ENCODE measurements around the gene SAP30L. TPM values are rescaled to one million over a fixed set of nuclear protein-coding genes. Genes with fewer than 3 reads are reported as not detected.

SAP30L gene
- total RNA-seq, 1 experiment from 2014 or later: 36.7 TPM

DNA sequence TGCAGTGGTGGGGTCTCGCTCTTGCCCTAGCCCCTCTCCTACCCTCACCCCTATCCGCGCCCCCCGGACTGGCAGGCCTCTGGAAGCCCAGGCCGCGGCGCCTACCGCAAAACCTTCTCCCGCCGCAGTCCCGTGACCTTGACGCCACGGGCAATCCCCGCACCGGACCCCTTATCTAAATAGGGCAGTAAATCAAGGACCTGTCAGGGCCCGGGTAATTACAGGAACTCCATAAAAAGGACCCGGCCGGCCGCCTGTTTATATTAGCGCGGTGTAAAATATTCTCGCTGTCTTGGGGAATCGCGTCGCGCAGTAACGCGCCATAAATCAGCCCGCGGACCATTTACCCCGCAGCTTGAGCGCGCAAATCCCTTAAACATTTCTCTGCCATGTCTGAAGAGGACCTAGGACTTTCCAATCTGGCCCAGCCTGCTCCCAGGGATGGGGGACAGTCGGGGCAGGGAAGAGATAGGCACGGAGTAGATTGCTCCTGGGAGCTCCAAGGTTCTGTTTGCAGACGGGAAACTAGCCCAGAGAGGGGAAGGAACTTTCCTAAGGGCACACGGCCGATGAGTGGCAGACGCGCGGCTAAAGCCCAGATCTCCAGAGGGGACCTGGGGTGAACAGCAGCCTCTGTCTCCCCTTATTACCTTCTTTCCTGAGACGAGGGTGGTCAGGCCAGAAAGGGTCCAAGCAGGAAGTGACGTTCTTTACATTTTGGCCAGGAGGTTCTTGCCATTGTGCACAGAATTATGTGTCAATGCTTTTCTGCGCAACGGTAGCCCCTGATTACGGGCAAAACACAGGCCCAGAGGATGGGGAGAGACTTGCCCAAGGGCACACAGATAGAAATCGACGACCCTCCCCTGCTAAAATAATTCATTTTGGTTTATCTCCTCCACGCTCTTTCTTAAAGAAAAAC, 37.0 kb downstream of the SAP30L start:
- Histone ChIP-seq H3K4me3 (no peak overlapping the region), H3K36me3 (no peaks in the 10 kb centered on the region), H3K4me1 (replicated peaks) (peaks cover 15% of the 10 kb centered on the region), H3K27ac (no peak overlapping the region), H3K9me3 (replicated peaks) (no peaks in the 10 kb centered on the region), H3K27me3 (replicated peaks) (peaks cover 100% of the 10 kb centered on the region)
- DNase-seq (ENCODE audit: low read depth in 1 of 2, low spot score in 2 of 2): no peak

DNA sequence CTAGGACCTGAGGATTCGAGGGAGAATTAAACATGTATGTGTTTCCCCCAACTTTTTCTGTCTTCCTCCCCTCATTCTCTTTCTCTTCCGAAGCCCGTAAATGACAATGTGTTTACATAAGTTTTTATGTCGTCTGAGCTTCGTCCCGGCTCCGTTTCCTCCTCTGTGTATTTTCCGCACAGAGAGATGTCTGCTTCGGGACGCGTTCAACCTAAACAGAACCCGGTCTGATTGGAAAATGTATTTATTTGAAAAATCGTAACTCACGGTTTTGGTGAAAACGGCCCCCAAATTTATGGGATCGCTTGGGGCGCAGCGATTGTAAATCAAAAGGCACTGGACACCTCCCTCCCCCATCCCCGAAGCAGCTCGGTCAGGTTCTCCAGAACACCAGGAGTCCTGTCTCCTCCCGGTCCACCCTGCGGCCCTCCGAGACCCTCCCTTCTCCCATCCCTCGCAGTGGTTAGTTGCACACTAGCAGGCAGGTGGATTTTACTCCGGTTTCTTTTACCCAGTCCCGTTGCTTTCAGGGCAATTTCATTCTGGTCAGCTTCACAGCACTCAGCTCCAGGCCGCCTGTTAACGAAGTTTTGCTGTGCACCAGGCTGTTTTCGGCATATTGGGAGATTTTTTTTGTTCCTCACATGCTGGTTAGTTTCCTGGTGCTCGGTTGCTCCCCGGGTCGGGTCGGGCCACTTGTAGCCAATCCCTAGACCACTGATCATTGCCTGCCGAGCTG, 38.0 kb downstream of the SAP30L start:
- H3K4me1 ChIP-seq (replicated peaks): peaks cover 12% of the 10 kb centered on the region
- H3K4me3 ChIP-seq: no peak overlapping the region
- H3K27ac ChIP-seq: no peak overlapping the region
- DNase-seq (ENCODE audit: low read depth in 1 of 2, low spot score in 2 of 2): no peak
- H3K9me3 ChIP-seq (replicated peaks): no peaks in the 10 kb centered on the region
- no peaks in the 10 kb centered on the region for H3K36me3 ChIP-seq
- H3K27me3 ChIP-seq (replicated peaks): peaks cover 97% of the 10 kb centered on the region

DNA sequence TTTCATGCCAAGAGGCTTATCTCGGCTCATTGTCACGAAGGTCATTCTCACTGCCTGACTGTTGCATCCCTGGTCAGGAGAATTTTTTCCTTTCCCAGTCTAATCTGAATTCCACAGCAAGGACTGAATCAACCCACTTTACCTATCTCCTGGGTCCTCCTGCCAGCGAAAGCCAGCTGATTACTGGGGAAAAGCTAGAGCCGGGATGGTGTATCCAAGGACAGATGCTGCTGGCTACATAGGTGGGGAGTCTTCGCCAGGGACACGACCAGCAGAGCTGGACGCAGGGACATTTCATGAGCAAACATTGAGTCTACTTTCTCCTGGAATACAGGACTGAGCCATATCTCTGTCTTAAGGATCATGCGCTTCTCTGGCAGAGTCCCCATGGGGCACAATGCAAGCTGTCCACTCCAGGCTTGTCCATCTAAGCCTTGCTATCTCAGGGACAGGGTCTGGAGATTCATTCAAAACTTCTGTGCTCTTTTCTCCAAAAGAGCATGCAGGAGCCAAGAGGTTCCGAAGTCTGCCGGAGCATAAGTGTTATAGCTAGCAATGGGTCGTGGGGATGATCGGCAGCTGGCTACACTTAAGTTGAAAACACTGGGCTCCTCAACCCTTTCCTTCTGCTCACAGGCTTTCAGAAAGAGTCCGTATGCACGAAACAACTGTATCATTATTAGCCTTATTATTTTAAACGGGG, 38.7 kb downstream of the SAP30L start:
- Histone ChIP-seq H3K9me3 (replicated peaks) (no peaks in the 10 kb centered on the region), H3K36me3 (no peaks in the 10 kb centered on the region), H3K4me3 (no peak overlapping the region), H3K27ac (no peak overlapping the region), H3K4me1 (replicated peaks) (peaks cover 7% of the 10 kb centered on the region), H3K27me3 (replicated peaks) (peaks cover 97% of the 10 kb centered on the region)
- no peak for DNase-seq (ENCODE audit: low read depth in 1 of 2, low spot score in 2 of 2)

DNA sequence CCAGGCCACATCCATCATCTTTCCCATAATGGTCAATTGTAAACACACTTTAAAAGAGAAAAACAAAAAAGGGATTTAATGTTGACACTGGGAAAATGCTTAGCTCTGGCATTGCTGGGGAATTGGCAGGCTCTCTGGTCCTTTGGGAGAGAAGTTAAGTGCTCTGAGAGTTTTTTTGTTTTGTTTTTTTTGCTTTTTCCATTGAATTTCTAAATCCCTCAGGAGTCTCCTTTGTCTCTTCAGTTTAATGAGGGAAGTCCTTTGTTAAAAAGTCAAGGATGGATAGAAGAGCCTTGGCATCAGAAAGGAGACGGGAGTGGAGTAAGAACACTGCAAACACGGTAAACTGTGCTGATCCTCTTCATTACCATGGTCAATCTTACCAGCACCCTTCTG, 39.3 kb downstream of the SAP30L start:
- Histone ChIP-seq H3K27me3 (replicated peaks) (peaks cover 97% of the 10 kb centered on the region), H3K27ac (no peak overlapping the region), H3K9me3 (replicated peaks) (no peaks in the 10 kb centered on the region), H3K36me3 (no peaks in the 10 kb centered on the region), H3K4me3 (no peak overlapping the region), H3K4me1 (replicated peaks) (peaks cover 2% of the 10 kb centered on the region)
- DNase-seq (ENCODE audit: low read depth in 1 of 2, low spot score in 2 of 2): no peak

DNA sequence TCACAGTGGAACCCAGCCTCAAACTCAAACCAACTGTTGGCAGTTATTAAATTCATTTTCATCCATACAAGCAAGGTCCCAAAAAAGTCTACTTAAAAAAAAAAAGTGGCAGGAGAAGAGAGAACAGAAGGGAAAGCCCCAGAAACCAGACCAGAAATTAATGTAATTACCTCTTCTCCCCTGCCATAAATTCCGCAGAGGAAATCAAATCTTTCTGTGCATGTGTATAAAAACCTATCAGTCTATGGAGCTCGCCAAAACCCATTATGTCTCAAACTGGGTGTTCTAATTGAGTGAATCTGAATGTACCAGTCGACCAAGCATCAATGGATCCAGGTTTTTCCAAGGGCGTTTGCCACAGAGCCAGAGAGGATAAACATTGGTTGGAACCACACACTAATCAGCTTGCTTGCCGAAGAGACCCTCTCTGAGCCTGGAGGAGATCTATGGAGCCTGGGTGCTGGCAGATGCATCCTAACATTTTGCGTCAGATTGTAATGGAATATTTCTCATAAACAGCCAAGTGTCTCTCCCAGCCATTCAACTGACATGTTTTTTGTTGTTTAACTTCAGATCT, 40.1 kb downstream of the SAP30L start:
- Histone ChIP-seq H3K4me1 (replicated peaks) (no peaks in the 10 kb centered on the region), H3K36me3 (no peaks in the 10 kb centered on the region), H3K9me3 (replicated peaks) (no peaks in the 10 kb centered on the region), H3K27me3 (replicated peaks) (peaks cover 97% of the 10 kb centered on the region), H3K27ac (no peak overlapping the region), H3K4me3 (no peak overlapping the region)
- DNase-seq (ENCODE audit: low read depth in 1 of 2, low spot score in 2 of 2): no peak

DNA sequence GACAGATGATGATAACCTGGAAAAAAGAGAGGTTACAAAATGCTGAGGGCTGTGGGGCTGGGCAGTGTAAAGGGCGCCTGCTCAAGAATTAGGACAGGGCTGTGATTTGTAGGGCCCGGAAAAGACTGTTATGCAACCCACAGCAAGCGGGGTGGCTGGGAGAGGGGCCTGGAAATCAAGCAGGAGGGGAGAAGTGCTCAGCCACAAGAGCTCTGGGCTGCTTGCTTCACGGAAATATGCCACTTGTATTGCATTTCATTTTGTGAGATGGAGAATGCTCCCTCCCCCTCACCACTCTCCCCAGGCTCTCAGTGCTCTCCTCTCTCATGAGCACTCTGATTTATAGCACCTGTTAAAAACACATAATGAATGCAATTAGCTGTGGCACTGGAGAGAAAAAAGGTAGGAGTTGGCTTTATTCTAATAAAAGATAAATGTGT, 40.6 kb downstream of the SAP30L start:
- DNase-seq (ENCODE audit: low read depth in 1 of 2, low spot score in 2 of 2): no peak
- Histone ChIP-seq H3K27ac (no peak overlapping the region), H3K27me3 (replicated peaks) (peaks cover 92% of the 10 kb centered on the region), H3K9me3 (replicated peaks) (no peaks in the 10 kb centered on the region), H3K36me3 (no peaks in the 10 kb centered on the region), H3K4me1 (replicated peaks) (no peaks in the 10 kb centered on the region), H3K4me3 (no peak overlapping the region)

DNA sequence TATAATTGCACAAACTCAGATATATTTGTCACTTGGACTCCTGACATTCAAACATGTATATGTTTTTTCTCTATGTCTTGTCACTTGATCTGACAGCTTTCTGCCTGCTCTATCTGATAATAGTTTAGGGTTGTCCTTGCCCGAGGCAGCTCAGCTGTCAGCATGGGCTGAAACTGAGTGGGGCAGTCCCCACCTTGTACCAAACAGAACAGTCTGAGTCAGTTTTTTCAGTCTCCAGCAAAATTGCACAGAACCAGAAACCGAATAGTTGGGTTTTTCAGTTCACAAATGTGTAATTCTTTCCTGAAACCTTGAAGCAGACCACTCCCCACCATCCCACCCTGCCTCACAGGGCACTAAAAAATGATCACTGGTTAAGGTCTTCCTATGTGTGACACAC, 41.7 kb downstream of the SAP30L start:
- no peaks in the 10 kb centered on the region for H3K36me3 ChIP-seq
- H3K27ac ChIP-seq: no peak overlapping the region
- H3K4me1 ChIP-seq (replicated peaks): no peaks in the 10 kb centered on the region
- H3K4me3 ChIP-seq: no peak overlapping the region
- peaks cover 85% of the 10 kb centered on the region for H3K27me3 ChIP-seq (replicated peaks)
- H3K9me3 ChIP-seq (replicated peaks): no peaks in the 10 kb centered on the region
- no peak for DNase-seq (ENCODE audit: low read depth in 1 of 2, low spot score in 2 of 2)

DNA sequence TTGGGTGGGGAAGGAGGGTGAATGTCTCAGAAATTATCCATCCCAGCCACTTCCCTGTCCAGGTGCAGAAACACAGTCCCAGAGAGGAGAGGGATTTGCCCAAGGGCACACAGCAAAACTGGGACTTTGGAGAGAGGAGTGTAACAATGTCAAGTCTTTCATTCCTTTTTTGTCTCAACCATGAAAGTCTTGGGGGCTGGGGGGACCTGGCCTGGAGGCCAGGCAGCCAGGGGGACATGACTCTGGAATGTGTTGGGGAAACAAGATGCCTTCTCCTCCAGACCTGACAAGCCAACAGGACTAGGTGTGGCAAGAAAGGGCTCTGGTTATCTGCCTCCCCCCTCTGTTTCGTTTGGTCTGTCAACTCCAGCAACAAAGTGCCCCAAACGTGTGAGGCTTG, 46.1 kb downstream of the SAP30L start:
- Histone ChIP-seq H3K27me3 (replicated peaks) (peaks cover 76% of the 10 kb centered on the region), H3K36me3 (no peaks in the 10 kb centered on the region), H3K4me1 (replicated peaks) (no peaks in the 10 kb centered on the region), H3K4me3 (no peak overlapping the region), H3K9me3 (replicated peaks) (no peaks in the 10 kb centered on the region), H3K27ac (no peak overlapping the region)
- DNase-seq (ENCODE audit: low read depth in 1 of 2, low spot score in 2 of 2): no peak

DNA sequence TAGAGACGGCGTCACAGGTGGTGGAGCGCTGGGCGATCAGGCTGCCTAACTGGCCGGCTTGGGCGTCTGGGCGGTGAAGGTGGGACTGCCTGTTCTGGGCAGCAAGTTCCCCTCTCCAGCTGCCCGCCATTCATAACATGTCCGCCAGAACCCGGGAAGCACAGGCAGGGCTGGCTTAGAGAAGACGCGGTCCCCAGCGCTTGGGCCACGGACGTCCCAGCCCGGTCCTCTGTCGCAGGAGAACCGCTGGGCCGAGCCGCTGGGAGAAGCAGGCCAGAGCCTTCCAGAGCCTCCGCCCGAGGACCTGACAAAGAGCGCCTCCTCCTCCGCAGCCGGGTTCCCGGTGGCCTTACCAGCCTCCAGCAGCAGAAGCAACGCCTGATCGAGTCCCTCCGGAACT, 47.5 kb downstream of the SAP30L start:
- Histone ChIP-seq H3K27me3 (replicated peaks) (peaks cover 65% of the 10 kb centered on the region), H3K36me3 (no peaks in the 10 kb centered on the region), H3K27ac (no peak overlapping the region), H3K4me1 (replicated peaks) (no peaks in the 10 kb centered on the region), H3K9me3 (replicated peaks) (no peaks in the 10 kb centered on the region), H3K4me3 (no peak overlapping the region)
- no peak for DNase-seq (ENCODE audit: low read depth in 1 of 2, low spot score in 2 of 2)

DNA sequence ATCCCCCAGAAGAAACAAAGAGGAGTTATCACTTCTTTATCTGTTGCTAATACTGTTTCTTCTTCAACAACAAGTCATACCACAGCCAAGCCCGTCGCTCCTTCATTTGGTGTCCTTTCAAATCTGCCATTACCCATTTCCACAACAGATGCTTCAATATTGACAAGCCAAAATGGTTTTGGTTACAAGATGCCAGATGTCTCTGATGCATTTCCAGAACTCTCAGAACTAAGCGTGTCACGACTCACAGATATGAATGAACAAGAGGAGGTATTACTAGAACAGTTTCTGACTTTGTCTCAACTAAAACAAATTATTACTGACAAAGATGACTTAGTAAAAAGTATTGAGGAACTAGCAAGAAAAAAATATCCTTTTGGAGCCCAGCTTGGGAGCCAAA, 48.2 kb downstream of the SAP30L start:
- H3K36me3 ChIP-seq: no peaks in the 10 kb centered on the region
- H3K27me3 ChIP-seq (replicated peaks): peaks cover 60% of the 10 kb centered on the region
- no peak overlapping the region for H3K27ac ChIP-seq
- no peak overlapping the region for H3K4me3 ChIP-seq
- H3K4me1 ChIP-seq (replicated peaks): no peaks in the 10 kb centered on the region
- DNase-seq (ENCODE audit: low read depth in 1 of 2, low spot score in 2 of 2): no peak
- no peaks in the 10 kb centered on the region for H3K9me3 ChIP-seq (replicated peaks)

DNA sequence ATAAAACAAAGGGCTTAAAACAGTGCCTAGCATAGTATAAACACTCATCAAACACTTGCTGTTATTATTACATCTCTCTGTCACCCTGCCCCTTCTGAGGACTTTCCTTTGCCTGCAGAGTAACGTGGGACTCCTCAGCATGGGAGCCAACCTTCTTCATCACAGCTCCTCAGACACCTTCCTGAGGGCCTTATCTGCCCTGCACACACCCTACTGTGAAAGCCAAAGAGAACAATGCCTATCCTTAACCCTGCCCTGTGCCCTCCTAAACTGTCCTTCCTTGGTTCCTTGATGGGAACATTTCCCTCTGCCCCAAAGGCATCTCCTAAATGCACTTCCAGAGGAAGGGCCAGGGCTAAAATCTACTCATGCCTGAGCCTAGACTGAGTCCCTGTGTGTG, 52.8 kb downstream of the SAP30L start:
- no peaks in the 10 kb centered on the region for H3K9me3 ChIP-seq (replicated peaks)
- DNase-seq (ENCODE audit: low read depth in 1 of 2, low spot score in 2 of 2): no peak

DNA sequence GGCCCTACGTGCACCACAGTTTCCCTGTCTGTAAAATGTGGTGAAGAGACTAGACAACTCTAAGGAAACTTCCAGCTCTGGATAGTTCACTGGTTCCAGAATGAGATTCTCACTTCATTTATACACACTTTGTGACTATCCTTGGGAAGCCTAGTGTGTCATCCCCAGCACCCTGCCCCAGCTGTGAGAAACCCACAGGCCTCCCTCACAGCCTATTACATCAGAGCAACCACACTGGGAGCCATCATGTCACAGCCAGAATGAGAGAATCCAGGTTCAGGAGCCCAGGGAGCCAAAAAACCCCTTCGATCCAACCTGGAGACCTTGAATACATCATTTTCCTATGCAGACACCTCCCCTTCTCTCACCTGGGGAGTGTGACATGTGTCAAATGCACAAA, 53.2 kb downstream of the SAP30L start:
- Histone ChIP-seq H3K4me1 (replicated peaks) (peaks cover 12% of the 10 kb centered on the region), H3K9me3 (replicated peaks) (no peaks in the 10 kb centered on the region), H3K36me3 (no peaks in the 10 kb centered on the region), H3K27ac (no peak overlapping the region), H3K4me3 (no peak overlapping the region), H3K27me3 (replicated peaks) (peaks cover 45% of the 10 kb centered on the region)
- DNase-seq (ENCODE audit: low read depth in 1 of 2, low spot score in 2 of 2): no peak

More for the DNA sequence above, 52.8 kb downstream of the SAP30L start:
- H3K4me1 ChIP-seq (replicated peaks): peaks cover 12% of the 10 kb centered on the region
- H3K27ac ChIP-seq: no peak overlapping the region
- no peak overlapping the region for H3K4me3 ChIP-seq
- peaks cover 49% of the 10 kb centered on the region for H3K27me3 ChIP-seq (replicated peaks)
- H3K36me3 ChIP-seq: no peaks in the 10 kb centered on the region

DNA sequence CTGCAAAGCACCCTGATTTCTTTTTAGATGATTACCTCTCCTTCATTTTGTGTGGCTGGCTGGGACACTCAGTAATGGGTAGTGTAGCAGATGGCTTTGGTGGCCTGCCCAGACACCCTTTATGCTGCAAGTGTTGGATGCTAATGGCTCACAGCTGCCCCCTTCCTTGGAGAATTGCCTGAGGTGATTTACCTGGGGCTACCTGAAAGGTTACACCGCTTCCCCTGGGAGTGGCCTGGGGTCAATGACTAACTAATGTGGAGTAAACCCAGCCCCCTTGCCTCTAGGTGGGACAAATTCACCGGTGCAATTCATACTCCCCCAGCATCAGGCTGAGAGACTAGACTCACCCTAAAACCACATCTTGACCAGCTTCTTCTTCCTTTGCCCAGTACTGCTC, 55.8 kb downstream of the SAP30L start:
- H3K27me3 ChIP-seq (replicated peaks): peaks cover 23% of the 10 kb centered on the region
- DNase-seq (ENCODE audit: low read depth in 1 of 2, low spot score in 2 of 2): no peak
- no peak overlapping the region for H3K27ac ChIP-seq
- H3K9me3 ChIP-seq (replicated peaks): no peaks in the 10 kb centered on the region
- no peaks in the 10 kb centered on the region for H3K36me3 ChIP-seq
- no peak overlapping the region for H3K4me3 ChIP-seq
- H3K4me1 ChIP-seq (replicated peaks): peaks cover 12% of the 10 kb centered on the region

Measured in SJSA1 (cell line).